ENCODE measurements around the gene TIMMDC1. TPM values are rescaled to one million over a fixed set of nuclear protein-coding genes. Genes with fewer than 3 reads are reported as not detected.

Gene TIMMDC1
- total RNA-seq, 4 donors from 2014 or later = 34.2 to 78.5 (median 48.6) TPM

- Histone ChIP-seq H3K9me3 (no peaks in the 10 kb centered on the region), H3K27ac (no peak overlapping the region), H3K4me1 (no peaks in the 10 kb centered on the region), H3K4me3 (replicated peaks in 1 of 3) (no peak overlapping the region), H3K36me3 (peaks cover 8 to 11% of the 10 kb centered on the region in 2 donors), H3K27me3 (no peaks in the 10 kb centered on the region)
- TF ChIP-seq CTCF (IDR thresholded peaks at IDR 0.05) = no peak
- TF ChIP-seq POLR2A (IDR thresholded peaks at IDR 0.05) = no peak
- DNase-seq = no peak
- intact Hi-C loops (cut with DNase I) = no loop called here
- 96 to 100% methylated on average over 2 of the region's 2 CpGs for WGBS, 2 donors
Measured at GRCh38 chr3:119481079-119481478, 17.3 kb upstream of the TIMMDC1 start.

DNA sequence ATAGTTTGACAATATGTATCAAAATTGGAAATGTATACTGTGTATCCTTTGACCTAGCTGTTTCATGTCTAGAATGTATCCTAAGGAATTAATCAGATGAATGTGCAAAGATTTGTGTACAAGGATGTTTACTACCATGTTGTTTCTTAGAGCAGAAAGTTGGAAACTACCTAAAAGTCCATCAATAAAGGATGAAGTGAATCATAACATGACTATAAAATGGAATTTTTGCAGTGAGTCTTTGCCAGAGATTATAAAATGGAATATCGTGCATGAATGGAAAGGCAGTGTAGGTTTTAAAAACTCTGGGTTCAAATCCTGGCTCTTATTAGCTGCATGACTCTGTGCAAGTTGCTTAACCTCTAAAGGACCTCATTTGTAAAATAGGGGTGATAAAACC lies 15.2 kb upstream of the TIMMDC1 start:
- TF ChIP-seq CTCF (IDR thresholded peaks at IDR 0.05) (no peak), POLR2A (IDR thresholded peaks at IDR 0.05) (no peak)
- no peak for DNase-seq
- H3K27me3 ChIP-seq = no peaks in the 10 kb centered on the region
- intact Hi-C loops (cut with DNase I) = no loop called here
- WGBS, 2 donors = 89 to 98% methylated on average over 1 of the region's 1 CpG
- no peaks in the 10 kb centered on the region for H3K9me3 ChIP-seq
- no peak overlapping the region for H3K27ac ChIP-seq
- no peaks in the 10 kb centered on the region for H3K4me1 ChIP-seq
- no peak overlapping the region for H3K4me3 ChIP-seq (replicated peaks in 1 of 3)
- H3K36me3 ChIP-seq = peaks cover 14 to 19% of the 10 kb centered on the region in 2 donors

DNA sequence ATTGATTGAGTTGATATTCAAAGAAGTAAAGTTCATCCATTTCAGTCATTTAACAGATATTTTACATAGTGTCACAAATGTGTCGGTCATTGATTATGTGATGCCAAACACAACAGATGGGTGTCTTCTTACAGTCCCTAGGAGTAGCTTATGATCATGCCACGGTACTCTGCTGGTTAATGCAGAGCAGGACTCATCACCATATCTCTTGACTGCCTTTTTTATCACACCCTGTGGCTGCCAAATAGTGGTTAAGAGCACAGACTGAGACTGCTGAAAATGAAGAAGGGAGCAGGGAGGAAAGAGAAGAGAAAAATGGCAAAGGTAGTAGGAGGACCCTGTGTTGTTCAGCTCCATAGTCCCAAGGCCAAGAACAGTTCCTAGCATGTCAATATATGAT lies 12.8 kb upstream of the TIMMDC1 start:
- H3K4me3 ChIP-seq (replicated peaks in 1 of 3) = no peak overlapping the region
- H3K27me3 ChIP-seq = no peaks in the 10 kb centered on the region
- no peaks in the 10 kb centered on the region for H3K9me3 ChIP-seq
- WGBS, 2 donors = 93 to 96% methylated on average over 2 of the region's 2 CpGs
- no peak overlapping the region for H3K27ac ChIP-seq
- intact Hi-C loops (cut with DNase I) = no loop called here
- peaks cover 14 to 23% of the 10 kb centered on the region in 2 donors for H3K36me3 ChIP-seq
- DNase-seq = no peak
- no peak for TF ChIP-seq CTCF (IDR thresholded peaks at IDR 0.05)
- TF ChIP-seq POLR2A (IDR thresholded peaks at IDR 0.05) = no peak
- no peaks in the 10 kb centered on the region for H3K4me1 ChIP-seq

DNA sequence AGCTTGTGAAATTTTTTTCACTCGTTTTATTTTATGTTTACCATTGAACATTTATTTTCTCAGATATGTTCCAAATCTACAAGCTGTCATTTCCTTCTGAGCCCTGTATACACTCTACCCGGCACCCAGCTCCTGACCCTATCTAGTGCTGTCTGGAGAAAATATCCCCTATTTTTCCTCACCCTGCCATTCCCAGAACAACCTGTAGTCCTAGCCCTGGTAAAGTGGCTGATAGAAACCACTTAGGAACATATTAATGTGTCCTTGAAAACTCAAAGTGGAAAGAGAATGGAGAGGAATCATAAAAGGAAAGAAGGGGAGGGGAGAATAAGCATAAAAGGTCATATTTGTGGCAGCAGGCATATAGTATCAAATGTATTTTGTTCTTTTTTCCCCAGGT lies 8.2 kb upstream of the TIMMDC1 start:
- H3K36me3 ChIP-seq = peaks cover 14 to 21% of the 10 kb centered on the region in 2 donors
- no peaks in the 10 kb centered on the region for H3K9me3 ChIP-seq
- intact Hi-C loops (cut with DNase I) = loop anchor here (10.0 kb wide), 1 partner anchor 185 kb away; the partner anchor contains the start of gene COX17
- no peaks in the 10 kb centered on the region for H3K4me1 ChIP-seq
- 96 to 100% methylated on average over 2 of the region's 2 CpGs for WGBS, 2 donors
- H3K27me3 ChIP-seq = no peaks in the 10 kb centered on the region
- H3K27ac ChIP-seq = no peak overlapping the region
- H3K4me3 ChIP-seq (replicated peaks in 1 of 3) = no peak overlapping the region
- DNase-seq = no peak
- TF ChIP-seq CTCF (IDR thresholded peaks at IDR 0.05) (no peak), POLR2A (IDR thresholded peaks at IDR 0.05) (no peak)

GRCh38 chr3:119492128-119492527 lies 6.2 kb upstream of the TIMMDC1 start:
- intact Hi-C loops (cut with DNase I) = loop anchor here (10.0 kb wide), 1 partner anchor 183 kb away; the partner anchor contains the start of gene COX17

More at GRCh38 chr3:119492128-119492527, 6.2 kb upstream of the TIMMDC1 start:
- Histone ChIP-seq H3K27me3 (no peaks in the 10 kb centered on the region), H3K27ac (no peak overlapping the region), H3K4me1 (no peaks in the 10 kb centered on the region), H3K36me3 (peaks cover 0 to 8% of the 10 kb centered on the region in 2 donors), H3K4me3 (replicated peaks in 1 of 3) (no peak overlapping the region), H3K9me3 (no peaks in the 10 kb centered on the region)
- WGBS, 2 donors = 96 to 97% methylated on average over 2 of the region's 2 CpGs
- DNase-seq = no peak
- TF ChIP-seq POLR2A (IDR thresholded peaks at IDR 0.05) = no peak
- no peak for TF ChIP-seq CTCF (IDR thresholded peaks at IDR 0.05)
